ELF-1 (cell line): ENCODE data around the gene KLC3.
A peak's percentile ranks its signal among the peaks of the same experiment; 100 is the strongest.

Experiments
- DNase-seq: peaks from one replicate; pipeline ENCODE4 v3.0.0-alpha.2; 2016; ENCODE audit warnings: low read depth, low spot score

KLC3 gene

GRCh38 chr19:45370410-45371204 is 30.1 kb downstream of the KLC3 start, which contains the start of gene ERCC2:
Gene ERCC2 (minus strand): TSS chr19:45370573. CDS start chr19:45370540, 33 bp downstream.
- DNase-seq, result peak; percentile 99

- DNase-seq, result peak; percentile 95
These were observed 35.6 kb downstream of the KLC3 start for GRCh38 chr19:45376045-45376724.

GRCh38 chr19:45380107-45380506 is 39.6 kb downstream of the KLC3 start:
- DNase-seq, result no peak

- no peak for DNase-seq
These were observed 41.9 kb downstream of the KLC3 start for GRCh38 chr19:45382426-45382825.

GRCh38 chr19:45385392-45386221 is 45.1 kb downstream of the KLC3 start:
- no peak for DNase-seq

- peak; percentile 58 for DNase-seq
These were observed 50.8 kb downstream of the KLC3 start for GRCh38 chr19:45391346-45391745.

- no peak for DNase-seq
These were observed 51.5 kb downstream of the KLC3 start for GRCh38 chr19:45391871-45392665.

- DNase-seq, result peak; percentile 48
These were observed 55.5 kb downstream of the KLC3 start for GRCh38 chr19:45395821-45396617.

- no peak for DNase-seq
These were observed 59.6 kb downstream of the KLC3 start for GRCh38 chr19:45400192-45400591.
